Stimulated activated CD4-positive, alpha-beta T cell treated with anti-CD3 and anti-CD28 coated beads, TNF-alpha, amount 100 ng/mL, for 48 hours (primary cell): ENCODE measurements around the gene BAIAP2L1.
"Not testable (repeated sequence)": the region's sequence is repeated elsewhere in the genome, so short reads cannot be mapped to it uniquely, and the experiment has no call there.

Experiments
- DNase-seq, 3 donors: peaks; one replicate each; pipeline ENCODE4 v3.0.0-alpha.2; 2020; ENCODE audit warnings: low read depth in 3 of 3

BAIAP2L1 gene

GRCh38 chr7:98322331-98323270 lies 78.3 kb downstream of the BAIAP2L1 start:
- no peak for DNase-seq

- no peak for DNase-seq
These were observed 79.6 kb downstream of the BAIAP2L1 start for GRCh38 chr7:98321301-98321700.

- DNase-seq: no peak
These were observed 81.7 kb downstream of the BAIAP2L1 start for GRCh38 chr7:98319176-98319575.

GRCh38 chr7:98317366-98318040 lies 83.4 kb downstream of the BAIAP2L1 start:
- no peak for DNase-seq

GRCh38 chr7:98315994-98316527 lies 84.8 kb downstream of the BAIAP2L1 start:
- not testable (repeated sequence) for DNase-seq

GRCh38 chr7:98315318-98315993 lies 85.4 kb downstream of the BAIAP2L1 start:
- DNase-seq: no peak

GRCh38 chr7:98314469-98314868 lies 86.4 kb downstream of the BAIAP2L1 start:
- DNase-seq: no peak

- no peak for DNase-seq
These were observed 88.7 kb downstream of the BAIAP2L1 start for GRCh38 chr7:98312201-98312600.

- DNase-seq: no peak
These were observed 91.3 kb downstream of the BAIAP2L1 start for GRCh38 chr7:98309566-98309965.

- no peak for DNase-seq
These were observed 92.9 kb downstream of the BAIAP2L1 start for GRCh38 chr7:98307971-98308466.

- no peak for DNase-seq
These were observed 94.8 kb downstream of the BAIAP2L1 start for GRCh38 chr7:98305951-98306535.

GRCh38 chr7:98303906-98304305 lies 97.0 kb downstream of the BAIAP2L1 start:
- no peak for DNase-seq

GRCh38 chr7:98303176-98303865 lies 97.6 kb downstream of the BAIAP2L1 start:
- DNase-seq: no peak

GRCh38 chr7:98301693-98302470 lies 99.0 kb downstream of the BAIAP2L1 start:
- no peak for DNase-seq

- DNase-seq: no peak
These were observed 100.1 kb downstream of the BAIAP2L1 start for GRCh38 chr7:98300595-98301372.

- no peak for DNase-seq
These were observed 103.1 kb downstream of the BAIAP2L1 start for GRCh38 chr7:98297626-98298286.

- no peak for DNase-seq
These were observed 104.1 kb downstream of the BAIAP2L1 start for GRCh38 chr7:98296833-98297232.

GRCh38 chr7:98295467-98296192 lies 105.3 kb downstream of the BAIAP2L1 start:
- no peak for DNase-seq
